Umbilical cord (tissue), 2 donors: ENCODE measurements around the gene S100A7A. TPM values are rescaled to one million over a fixed set of nuclear protein-coding genes. Genes with fewer than 3 reads are reported as not detected.
"Not testable (repeated sequence)": the region's sequence is repeated elsewhere in the genome, so short reads cannot be mapped to it uniquely, and the experiment has no call there.

Experiments used
- DNase-seq: peaks from one replicate; pipeline ENCODE4 v3.0.0-alpha.2; 2015; ENCODE audit warnings: low spot score
- total RNA-seq: library from RNA; depleted of rRNA; stranded (reverse); fragments of >200 nt; gene quantifications from one replicate; pipeline ENCODE4 v1.2.3, GENCODE V29; 2014; ENCODE audit warnings: low replicate concordance; ENCODE audit not compliant: insufficient read depth

Gene S100A7A
- total RNA-seq, 1 donor from 2014 or later, result 2.9 TPM

GRCh38 chr1:153422450-153423068 is 6.2 kb downstream of the S100A7A start:
- peak; percentile 73 for DNase-seq

GRCh38 chr1:153426809-153427208 is 10.5 kb downstream of the S100A7A start:
- DNase-seq, result no peak

- no peak for DNase-seq
Measured at GRCh38 chr1:153428073-153428638, 11.8 kb downstream of the S100A7A start.

- DNase-seq, result no peak
Measured at GRCh38 chr1:153428791-153429190, 12.5 kb downstream of the S100A7A start.

- no peak for DNase-seq
Measured at GRCh38 chr1:153429266-153430165, 13.2 kb downstream of the S100A7A start.

- no peak for DNase-seq
Measured at GRCh38 chr1:153430166-153430553, 13.8 kb downstream of the S100A7A start.

- no peak for DNase-seq
Measured at GRCh38 chr1:153430561-153430960, 14.2 kb downstream of the S100A7A start.

GRCh38 chr1:153431002-153431401 is 14.7 kb downstream of the S100A7A start:
- no peak for DNase-seq

- DNase-seq, result no peak
Measured at GRCh38 chr1:153431427-153431826, 15.1 kb downstream of the S100A7A start.

- DNase-seq, result no peak
Measured at GRCh38 chr1:153431928-153432327, 15.6 kb downstream of the S100A7A start.

GRCh38 chr1:153432874-153433681 is 16.8 kb downstream of the S100A7A start:
- no peak for DNase-seq

GRCh38 chr1:153434746-153435455 is 18.6 kb downstream of the S100A7A start:
- DNase-seq, result no peak

- DNase-seq, result no peak
Measured at GRCh38 chr1:153437236-153437635, 20.9 kb downstream of the S100A7A start.

GRCh38 chr1:153438599-153438998 is 22.3 kb downstream of the S100A7A start:
- no peak for DNase-seq

- DNase-seq, result no peak
Measured at GRCh38 chr1:153439273-153439672, 23.0 kb downstream of the S100A7A start.

GRCh38 chr1:153441238-153441755 is 25.0 kb downstream of the S100A7A start:
- DNase-seq, result no peak

GRCh38 chr1:153443486-153443885 is 27.2 kb downstream of the S100A7A start:
- no peak for DNase-seq

- DNase-seq, result no peak
Measured at GRCh38 chr1:153444078-153444477, 27.8 kb downstream of the S100A7A start.

GRCh38 chr1:153447498-153448170 is 31.3 kb downstream of the S100A7A start:
- DNase-seq, result peak; percentile 62

GRCh38 chr1:153448851-153449250 is 32.5 kb downstream of the S100A7A start:
- DNase-seq, result not testable (repeated sequence)
